GM18951 (cell line): Measurements from ENCODE around the gene PCDHB3.
"Not testable (repeated sequence)": the region's sequence is repeated elsewhere in the genome, so short reads cannot be mapped to it uniquely, and the experiment has no call there.

ENCODE experiments used
- POLR2A ChIP-seq: IDR thresholded peaks from 4 replicates; pipeline ENCODE4 v1.6.1; 2011; ENCODE audit warnings: mild to moderate bottlenecking; ENCODE audit not compliant: insufficient read length, insufficient read depth; ENCODE audit errors: extremely low read depth
- in situ Hi-C: fragments of 300-500 bp; cut with MboI; formaldehyde crosslinking; loops from one replicate; pipeline ENCODE4 v1.12.0; 2022; ENCODE audit warnings: low sequenced_read_pairs, mixed read lengths, inconsistent platforms; ENCODE audit not compliant: unreplicated experiment

Gene PCDHB3

DNA sequence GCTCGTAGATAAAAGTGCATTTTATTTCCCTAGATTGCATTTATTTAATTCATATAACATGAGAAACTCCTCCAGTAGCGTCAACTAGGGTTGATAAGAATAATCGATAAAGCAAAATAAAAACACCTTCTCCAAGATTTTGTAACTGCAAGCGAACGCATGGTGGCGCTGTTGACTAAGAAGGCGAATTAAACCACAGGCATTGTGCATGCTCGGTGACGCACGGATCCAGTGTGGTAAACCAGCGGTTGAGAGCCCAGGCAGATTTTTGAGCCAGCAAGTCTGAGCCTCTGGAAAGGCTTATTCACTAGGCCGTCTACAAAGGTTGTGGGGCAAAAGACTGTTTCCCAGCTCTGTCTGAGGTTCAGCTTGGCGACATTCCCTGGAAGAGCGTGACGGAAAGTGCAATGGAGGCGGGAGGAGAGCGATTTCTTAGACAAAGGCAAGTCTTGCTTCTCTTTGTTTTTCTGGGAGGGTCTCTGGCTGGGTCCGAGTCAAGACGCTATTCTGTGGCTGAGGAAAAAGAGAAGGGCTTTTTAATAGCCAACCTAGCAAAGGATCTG, at the start of gene PCDHB3:
Gene PCDHB3 (plus strand): TSS at position 231 of the 563 bp plus-strand sequence. CDS start 177 bp downstream, at position 408.
- in situ Hi-C loops, result no loop called here
- TF ChIP-seq POLR2A, result no peak

DNA sequence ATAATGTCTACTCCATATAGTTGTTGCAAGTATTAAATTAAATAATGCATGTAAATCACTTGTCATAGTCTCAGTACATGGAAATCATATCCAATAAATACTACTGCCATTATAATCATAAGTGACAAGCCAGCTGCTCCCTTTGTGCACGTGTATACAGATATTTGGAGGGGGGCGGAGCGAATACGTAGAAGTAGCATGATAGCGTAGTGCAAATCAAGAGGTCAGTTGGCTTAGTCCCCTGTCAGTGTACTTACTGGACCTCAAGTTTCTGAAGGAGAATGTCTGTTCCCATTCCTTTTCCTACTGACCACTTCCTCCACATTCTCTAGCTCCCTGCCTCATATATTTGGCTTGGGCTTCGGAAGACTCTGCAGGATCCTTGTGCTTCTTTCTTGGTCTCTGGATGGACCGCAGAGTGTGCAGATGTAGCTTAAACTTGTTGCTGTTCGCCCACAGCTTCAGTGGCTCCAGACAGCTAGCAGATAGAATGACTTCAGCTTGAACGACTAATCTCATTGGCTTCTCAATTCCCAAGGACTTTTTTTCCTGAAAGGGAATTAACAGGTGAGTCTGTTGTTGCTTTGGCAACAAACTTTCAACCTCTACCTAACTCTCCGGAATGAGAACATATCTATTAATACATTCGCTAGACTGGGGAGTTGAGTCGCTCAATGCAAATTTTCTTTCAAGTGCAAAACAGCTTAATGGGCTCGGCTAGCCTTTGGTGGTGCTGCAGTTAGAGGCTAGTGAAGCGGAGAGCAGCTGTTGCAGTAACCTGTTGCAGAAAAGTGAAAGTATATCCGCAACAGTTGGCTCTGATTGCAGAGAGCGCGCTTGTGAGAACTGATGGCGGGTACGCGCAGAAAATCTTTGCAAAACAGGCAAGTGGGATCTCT, 49.4 kb upstream of the PCDHB3 start, which contains the start of gene PCDHB1:
Gene PCDHB1 (plus strand): TSS at position 753 of the 899 bp plus-strand sequence. CDS start 97 bp downstream, at position 850.
- no peak for TF ChIP-seq POLR2A
- in situ Hi-C loops, result no loop called here

DNA sequence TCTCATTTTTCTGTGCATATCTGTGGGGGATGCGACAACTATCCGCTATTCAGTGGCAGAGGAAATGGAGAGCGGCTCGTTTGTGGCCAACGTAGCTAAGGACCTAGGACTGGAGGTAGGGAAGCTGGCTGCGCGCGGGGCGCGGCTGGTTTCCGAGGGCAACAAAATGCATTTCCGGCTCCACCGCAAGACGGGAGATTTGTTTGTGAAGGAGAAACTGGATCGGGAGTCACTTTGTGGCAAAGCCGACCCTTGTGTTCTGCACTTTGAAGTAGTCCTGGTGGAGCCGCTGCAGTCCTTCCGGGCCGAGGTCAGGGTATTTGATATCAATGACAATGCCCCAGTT, 48.8 kb upstream of the PCDHB3 start:
- in situ Hi-C loops, result no loop called here
- no peak for TF ChIP-seq POLR2A

DNA sequence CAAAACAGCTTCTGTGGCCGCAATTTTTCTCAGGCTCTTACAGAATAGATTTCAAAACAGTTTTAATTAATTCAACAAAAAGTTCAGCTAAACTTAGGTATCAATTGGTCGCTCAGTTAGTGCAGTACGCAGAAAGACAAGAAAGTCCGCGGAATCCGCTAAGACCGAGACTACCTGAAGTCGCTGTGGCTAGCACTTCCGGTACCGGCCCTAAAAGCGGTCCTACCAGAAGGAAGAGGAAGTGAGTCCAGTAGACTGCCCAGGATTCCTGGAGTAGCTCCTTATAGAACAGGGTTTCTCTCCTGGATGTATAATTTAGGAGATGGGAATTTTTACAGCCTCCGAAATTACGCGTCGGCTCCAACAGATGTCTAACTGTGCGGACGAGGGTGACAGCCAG, 22.4 kb upstream of the PCDHB3 start:
- TF ChIP-seq POLR2A, result no peak
- in situ Hi-C loops, result no loop called here

DNA sequence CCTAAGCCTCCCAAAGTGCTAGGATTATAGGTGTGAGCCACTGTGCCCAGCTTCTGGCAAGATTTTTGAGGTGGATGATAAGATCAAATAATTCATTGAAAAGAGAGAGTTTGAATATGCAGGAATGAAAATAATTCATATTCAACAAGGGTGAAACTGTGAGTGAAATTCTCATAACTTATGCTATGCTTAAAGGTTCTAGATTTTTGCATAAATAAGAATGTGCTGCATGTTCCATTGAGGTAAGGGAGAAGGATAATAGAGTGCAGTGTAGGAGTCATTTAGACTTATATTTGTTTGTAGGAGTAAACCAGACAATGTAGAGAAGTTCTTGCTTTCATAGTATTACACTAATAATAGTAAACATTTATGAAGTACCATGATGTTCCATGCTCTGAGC, 18.0 kb upstream of the PCDHB3 start:
- in situ Hi-C loops, result no loop called here
- TF ChIP-seq POLR2A, result no peak

DNA sequence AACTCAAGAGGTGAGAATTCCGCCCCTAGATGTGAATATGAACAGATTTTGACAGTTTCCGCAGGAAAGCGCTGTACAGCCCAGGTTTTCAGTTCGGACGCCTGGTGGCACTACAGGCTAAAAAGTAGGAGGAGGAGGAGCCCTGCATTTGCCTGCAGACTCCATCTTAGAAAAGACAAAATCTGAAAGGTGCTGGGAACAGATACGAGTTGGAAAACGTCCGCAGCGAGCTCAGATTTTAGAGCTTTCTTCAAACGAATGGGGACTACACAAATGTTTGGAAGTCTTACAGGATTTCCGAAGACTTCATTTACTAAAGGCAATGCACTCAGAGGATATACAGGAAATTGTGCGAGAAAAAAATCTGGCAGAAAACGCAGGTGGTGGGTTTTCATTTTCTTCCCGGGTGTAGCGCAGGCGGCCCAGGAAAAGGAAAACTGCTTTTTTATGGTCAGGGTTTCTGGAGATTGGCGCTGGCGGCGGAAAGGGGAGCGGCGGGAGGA, 15.7 kb upstream of the PCDHB3 start:
- in situ Hi-C loops, result no loop called here

DNA sequence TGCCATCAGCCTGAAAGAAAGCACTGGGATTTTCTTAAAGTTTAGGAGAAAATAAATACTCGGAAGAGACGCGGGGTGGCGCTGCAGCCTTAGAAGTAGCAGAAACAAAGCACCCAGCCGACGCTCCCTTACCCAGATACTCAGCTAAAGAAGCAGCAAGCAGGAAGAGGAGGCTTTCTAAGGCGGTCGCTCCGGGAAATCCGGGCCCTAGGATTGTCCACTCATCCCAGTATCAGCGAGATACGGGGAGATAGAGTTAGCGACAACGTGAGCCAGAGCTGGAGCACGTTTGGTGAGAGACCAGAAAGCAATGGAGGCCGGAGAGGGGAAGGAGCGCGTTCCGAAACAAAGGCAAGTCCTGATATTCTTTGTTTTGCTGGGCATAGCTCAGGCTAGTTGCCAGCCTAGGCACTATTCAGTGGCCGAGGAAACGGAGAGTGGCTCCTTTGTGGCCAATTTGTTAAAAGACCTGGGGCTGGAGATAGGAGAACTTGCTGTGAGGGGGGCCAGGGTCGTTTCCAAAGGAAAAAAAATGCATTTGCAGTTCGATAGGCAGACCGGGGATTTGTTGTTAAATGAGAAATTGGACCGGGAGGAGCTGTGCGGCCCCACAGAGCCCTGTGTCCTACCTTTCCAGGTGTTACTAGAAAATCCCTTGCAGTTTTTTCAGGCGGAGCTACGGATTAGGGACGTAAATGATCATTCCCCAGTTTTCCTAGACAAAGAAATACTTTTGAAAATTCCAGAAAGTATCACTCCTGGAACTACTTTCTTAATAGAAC, 5.6 kb upstream of the PCDHB3 start, which contains the start of gene PCDHB2:
Gene PCDHB2 (plus strand): TSS at position 135 of the 782 bp plus-strand sequence. CDS start 176 bp downstream, at position 311.
- TF ChIP-seq POLR2A, result no peak
- in situ Hi-C loops, result no loop called here

More for the DNA sequence above, 15.7 kb upstream of the PCDHB3 start:
- no peak for TF ChIP-seq POLR2A

DNA sequence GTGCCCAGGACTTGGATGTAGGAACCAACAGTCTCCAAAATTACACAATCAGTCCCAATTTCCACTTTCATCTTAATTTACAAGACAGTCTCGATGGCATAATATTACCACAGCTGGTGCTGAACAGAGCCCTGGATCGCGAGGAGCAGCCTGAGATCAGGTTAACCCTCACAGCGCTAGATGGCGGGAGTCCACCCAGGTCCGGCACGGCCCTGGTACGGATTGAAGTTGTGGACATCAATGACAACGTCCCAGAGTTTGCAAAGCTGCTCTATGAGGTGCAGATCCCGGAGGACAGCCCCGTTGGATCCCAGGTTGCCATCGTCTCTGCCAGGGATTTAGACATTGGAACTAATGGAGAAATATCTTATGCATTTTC, 5.0 kb upstream of the PCDHB3 start:
- TF ChIP-seq POLR2A, result no peak
- in situ Hi-C loops, result no loop called here

DNA sequence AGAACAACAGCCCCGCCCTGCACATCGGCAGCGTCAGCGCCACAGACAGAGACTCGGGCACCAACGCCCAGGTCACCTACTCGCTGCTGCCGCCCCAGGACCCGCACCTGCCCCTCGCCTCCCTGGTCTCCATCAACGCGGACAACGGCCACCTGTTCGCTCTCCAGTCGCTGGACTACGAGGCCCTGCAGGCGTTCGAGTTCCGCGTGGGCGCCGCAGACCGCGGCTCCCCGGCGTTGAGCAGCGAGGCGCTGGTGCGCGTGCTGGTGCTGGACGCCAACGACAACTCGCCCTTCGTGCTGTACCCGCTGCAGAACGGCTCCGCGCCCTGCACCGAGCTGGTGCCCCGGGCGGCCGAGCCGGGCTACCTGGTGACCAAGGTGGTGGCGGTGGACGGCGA, 4.1 kb upstream of the PCDHB3 start:
- in situ Hi-C loops, result not testable (repeated sequence)

DNA sequence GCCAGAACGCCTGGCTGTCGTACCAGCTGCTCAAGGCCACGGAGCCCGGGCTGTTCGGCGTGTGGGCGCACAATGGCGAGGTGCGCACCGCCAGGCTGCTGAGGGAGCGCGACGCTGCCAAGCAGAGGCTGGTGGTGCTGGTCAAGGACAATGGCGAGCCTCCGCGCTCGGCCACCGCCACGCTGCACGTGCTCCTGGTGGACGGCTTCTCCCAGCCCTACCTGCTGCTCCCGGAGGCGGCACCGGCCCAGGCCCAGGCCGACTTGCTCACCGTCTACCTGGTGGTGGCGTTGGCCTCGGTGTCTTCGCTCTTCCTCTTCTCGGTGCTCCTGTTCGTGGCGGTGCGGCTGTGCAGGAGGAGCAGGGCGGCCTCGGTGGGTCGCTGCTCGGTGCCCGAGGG, 3.7 kb upstream of the PCDHB3 start:
- in situ Hi-C loops, result not testable (repeated sequence)

DNA sequence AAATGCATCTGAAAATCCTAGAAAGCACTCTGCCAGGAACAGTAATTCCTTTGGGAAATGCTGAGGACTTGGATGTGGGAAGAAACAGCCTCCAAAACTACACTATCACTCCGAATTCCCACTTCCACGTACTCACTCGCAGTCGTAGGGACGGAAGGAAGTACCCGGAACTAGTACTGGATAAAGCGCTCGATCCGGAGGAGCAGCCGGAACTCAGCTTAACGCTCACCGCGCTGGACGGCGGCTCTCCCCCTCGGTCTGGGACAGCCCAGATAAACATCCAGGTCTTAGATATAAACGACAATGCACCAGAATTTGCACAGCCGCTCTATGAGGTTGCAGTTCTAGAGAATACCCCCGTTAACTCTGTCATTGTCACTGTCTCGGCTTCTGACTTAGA, 786 bp downstream of the PCDHB3 start:
- in situ Hi-C loops, result no loop called here
- TF ChIP-seq POLR2A, result no peak

DNA sequence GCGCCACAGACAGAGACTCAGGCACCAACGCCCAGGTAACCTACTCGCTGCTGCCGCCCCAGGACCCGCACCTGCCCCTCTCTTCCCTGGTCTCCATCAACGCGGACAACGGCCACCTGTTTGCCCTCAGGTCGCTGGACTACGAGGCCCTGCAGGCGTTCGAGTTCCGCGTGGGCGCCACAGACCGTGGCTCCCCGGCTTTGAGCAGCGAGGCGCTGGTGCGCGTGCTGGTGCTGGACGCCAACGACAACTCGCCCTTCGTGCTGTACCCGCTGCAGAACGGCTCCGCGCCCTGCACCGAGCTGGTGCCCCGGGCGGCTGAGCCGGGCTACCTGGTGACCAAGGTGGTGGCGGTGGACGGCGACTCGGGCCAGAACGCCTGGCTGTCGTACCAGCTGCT, 1.8 kb downstream of the PCDHB3 start:
- in situ Hi-C loops, result not testable (repeated sequence)

DNA sequence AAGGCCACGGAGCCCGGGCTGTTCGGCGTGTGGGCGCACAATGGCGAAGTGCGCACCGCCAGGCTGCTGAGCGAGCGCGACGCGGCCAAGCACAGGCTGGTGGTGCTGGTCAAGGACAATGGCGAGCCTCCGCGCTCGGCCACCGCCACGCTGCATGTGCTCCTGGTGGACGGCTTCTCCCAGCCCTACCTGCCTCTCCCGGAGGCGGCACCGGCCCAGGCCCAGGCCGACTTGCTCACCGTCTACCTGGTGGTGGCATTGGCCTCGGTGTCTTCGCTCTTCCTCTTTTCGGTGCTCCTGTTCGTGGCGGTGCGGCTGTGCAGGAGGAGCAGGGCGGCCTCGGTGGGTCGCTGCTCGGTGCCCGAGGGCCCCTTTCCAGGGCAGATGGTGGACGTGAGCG, 2.2 kb downstream of the PCDHB3 start:
- in situ Hi-C loops, result not testable (repeated sequence)

DNA sequence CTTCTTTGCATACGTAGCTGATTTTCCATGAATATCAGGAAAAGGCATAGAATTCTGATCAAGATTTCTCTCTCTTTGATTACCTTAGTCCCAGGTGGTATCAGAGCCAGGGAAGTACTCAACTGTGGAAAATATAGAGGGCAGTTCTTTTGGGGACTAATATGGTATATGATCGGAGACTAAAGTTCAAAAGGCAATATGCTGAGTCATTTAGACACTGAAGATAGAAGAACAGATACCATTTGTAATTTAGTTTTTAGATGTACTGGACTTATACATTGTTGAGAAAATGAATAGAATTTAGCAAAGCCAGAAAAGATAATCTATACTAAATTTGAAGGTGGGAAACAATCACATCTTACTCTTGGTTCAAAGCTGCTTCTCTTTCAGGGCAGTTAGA, 5.1 kb downstream of the PCDHB3 start:
- in situ Hi-C loops, result no loop called here
- TF ChIP-seq POLR2A, result no peak
